ENCODE measurements around the gene HSBP1.

HSBP1 gene

DNA sequence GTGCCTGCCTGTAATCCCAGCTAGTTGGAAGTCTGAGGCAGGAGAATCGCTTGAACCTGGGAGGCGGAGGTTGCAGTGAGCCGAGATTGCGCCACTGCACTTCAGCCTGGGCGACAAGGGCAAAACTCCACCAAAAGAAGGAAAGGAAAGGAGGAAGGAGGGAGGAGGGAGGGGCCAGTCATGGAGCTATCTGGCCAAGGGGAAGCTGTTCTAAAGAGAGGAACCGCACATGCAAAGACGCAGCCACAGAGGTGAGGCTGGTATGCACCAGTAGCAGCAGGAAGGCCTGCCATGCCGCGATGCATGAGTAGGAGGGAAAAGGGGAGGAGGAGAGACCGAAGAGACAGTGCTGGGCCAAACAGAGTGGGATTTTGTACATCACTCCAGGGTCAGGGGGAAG, 35.9 kb downstream of the HSBP1 start:
- no peak overlapping the region for H3K4me3 Mint-ChIP-seq
- H3K27me3 Mint-ChIP-seq, result no peaks in the 10 kb centered on the region
- H3K9me3 Mint-ChIP-seq, result no peaks in the 10 kb centered on the region
- H3K4me1 Mint-ChIP-seq, result no peaks in the 10 kb centered on the region
- H3K27ac Mint-ChIP-seq, result no peak overlapping the region
- H3K36me3 Mint-ChIP-seq, result no peaks in the 10 kb centered on the region

DNA sequence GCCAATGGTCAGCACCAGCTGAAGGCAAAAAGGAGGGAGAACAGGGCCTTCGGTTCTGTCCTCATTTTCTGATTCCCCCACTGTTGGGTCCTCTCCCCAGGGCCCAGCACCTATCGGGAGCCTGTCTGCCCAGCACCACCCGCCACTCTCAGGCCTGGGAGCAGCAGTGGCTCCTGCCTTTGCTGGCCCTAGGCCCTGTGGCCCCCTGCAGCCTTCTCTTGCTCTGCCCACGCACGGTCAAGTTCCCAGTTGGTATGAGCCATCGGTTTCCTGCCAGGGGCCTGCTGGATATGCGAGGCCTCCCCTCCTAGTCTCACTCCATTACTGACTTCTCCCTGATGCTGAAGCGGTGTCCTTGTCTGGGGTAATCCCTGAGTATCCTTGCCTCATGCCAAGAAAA, 37.5 kb downstream of the HSBP1 start:
- H3K27ac Mint-ChIP-seq, result no peak overlapping the region
- H3K4me3 Mint-ChIP-seq, result no peak overlapping the region

DNA sequence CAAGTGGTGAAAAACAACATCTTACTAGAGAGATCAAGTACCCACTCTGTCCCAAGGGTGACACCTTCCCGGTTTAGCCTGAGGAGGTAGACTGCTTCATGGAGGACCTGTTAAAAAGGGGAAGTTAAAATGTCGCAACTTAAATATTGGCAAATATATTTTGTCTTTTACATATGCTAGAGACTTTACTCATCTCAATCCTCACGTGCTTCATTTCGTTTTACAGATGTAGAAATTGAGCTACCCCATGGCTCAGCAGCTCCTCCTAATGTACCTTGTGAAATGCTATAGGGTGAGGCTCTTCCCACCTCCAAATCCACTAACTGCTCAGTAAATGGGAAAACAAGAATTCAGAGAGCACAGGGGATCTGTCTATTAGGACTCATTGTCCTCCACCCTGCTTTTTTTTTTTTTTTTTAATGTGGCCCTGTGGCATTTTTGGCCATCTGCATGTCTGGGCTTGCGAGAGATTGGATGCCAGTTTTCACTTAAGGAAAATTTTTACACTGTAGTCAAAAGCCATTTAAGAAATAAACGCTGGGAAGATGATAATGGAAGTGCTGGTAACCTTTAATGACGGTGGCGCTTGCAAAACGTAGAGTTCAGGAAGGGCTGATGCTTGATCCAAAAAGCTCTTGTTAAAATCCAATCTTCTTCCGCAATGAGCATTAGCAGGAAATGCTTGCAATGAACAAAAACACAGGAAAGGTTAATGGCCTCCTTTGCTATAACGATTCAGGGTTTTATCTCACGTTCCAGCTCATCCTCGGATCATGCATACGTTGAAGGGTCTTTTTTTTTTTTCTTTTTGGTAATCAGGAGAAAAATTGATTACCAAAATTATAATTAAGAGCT, 39.8 kb downstream of the HSBP1 start:
- no peaks in the 10 kb centered on the region for H3K4me1 Mint-ChIP-seq
- no peaks in the 10 kb centered on the region for H3K9me3 Mint-ChIP-seq
- no peaks in the 10 kb centered on the region for H3K27me3 Mint-ChIP-seq
- H3K27ac Mint-ChIP-seq, result no peak overlapping the region
- no peak overlapping the region for H3K4me3 Mint-ChIP-seq
- no peaks in the 10 kb centered on the region for H3K36me3 Mint-ChIP-seq

More for the DNA sequence above, 37.5 kb downstream of the HSBP1 start:
- no peaks in the 10 kb centered on the region for H3K36me3 Mint-ChIP-seq
- no peaks in the 10 kb centered on the region for H3K27me3 Mint-ChIP-seq
- H3K4me1 Mint-ChIP-seq, result no peaks in the 10 kb centered on the region
- H3K9me3 Mint-ChIP-seq, result no peaks in the 10 kb centered on the region

DNA sequence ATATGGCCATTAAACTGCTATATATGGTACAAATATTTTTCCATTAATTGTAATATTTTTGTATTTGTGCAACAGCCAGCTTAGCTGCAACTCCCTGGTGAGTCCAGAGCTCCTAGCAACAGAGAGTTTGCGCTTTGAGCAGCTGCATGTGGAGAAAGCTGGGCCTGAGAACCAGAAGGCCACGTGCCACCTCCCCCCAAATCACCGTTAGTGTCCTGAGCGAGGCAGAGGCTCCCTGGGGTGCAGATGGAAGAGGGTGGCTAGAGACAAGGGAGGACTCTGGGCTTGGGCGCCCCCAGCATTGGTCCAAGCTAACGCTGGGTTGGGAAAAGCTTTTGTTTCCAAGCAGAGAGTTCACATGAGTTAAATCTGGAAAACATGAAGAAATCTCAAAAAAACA, 41.6 kb downstream of the HSBP1 start:
- H3K27ac Mint-ChIP-seq, result no peak overlapping the region
- H3K27me3 Mint-ChIP-seq, result no peaks in the 10 kb centered on the region
- H3K9me3 Mint-ChIP-seq, result no peaks in the 10 kb centered on the region
- no peak overlapping the region for H3K4me3 Mint-ChIP-seq
- H3K36me3 Mint-ChIP-seq, result no peaks in the 10 kb centered on the region
- no peaks in the 10 kb centered on the region for H3K4me1 Mint-ChIP-seq

DNA sequence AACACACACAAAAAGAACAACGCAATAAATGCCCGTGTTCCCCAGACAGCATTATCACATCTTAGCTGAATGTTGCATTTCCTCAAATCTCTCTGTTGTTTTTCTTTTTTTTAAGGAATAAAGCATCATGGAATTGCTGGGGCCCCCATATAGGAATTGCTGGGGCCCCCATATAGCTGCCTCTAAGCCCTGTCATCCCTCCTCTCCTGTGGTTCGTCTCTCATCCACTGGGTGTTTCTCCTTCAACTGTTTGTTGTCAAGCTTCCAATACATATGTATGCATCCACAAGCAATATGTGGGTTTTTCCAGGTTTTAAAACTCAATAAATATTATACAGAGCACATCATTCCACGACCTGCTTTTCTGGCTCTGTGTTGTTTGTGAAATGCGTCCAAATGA, 43.2 kb downstream of the HSBP1 start:
- no peak overlapping the region for H3K4me3 Mint-ChIP-seq
- H3K27ac Mint-ChIP-seq, result no peak overlapping the region
- no peaks in the 10 kb centered on the region for H3K9me3 Mint-ChIP-seq
- H3K4me1 Mint-ChIP-seq, result no peaks in the 10 kb centered on the region
- no peaks in the 10 kb centered on the region for H3K27me3 Mint-ChIP-seq
- H3K36me3 Mint-ChIP-seq, result no peaks in the 10 kb centered on the region

DNA sequence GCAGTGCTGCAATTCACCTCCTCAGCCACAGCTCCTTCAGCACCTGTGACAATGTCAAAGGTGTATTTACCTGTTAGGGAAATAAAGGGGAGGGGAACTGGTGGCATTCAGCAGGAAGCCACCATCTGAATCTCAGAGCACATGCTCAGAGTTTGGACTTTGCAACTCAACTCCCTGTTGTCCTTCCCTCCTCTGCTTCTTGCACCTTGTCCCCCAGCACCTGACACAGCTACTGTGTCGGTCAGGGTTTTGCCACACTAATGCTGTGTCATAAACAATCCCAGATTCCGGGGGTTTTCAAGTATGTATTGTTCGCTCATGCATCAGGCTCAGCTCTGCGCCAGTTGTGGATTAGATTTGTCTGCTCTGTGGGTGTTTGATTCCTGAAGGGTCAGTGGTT, 43.7 kb downstream of the HSBP1 start:
- Mint-ChIP-seq H3K27me3 (no peaks in the 10 kb centered on the region), H3K27ac (no peak overlapping the region), H3K9me3 (no peaks in the 10 kb centered on the region), H3K4me3 (no peak overlapping the region), H3K4me1 (no peaks in the 10 kb centered on the region), H3K36me3 (no peaks in the 10 kb centered on the region)

DNA sequence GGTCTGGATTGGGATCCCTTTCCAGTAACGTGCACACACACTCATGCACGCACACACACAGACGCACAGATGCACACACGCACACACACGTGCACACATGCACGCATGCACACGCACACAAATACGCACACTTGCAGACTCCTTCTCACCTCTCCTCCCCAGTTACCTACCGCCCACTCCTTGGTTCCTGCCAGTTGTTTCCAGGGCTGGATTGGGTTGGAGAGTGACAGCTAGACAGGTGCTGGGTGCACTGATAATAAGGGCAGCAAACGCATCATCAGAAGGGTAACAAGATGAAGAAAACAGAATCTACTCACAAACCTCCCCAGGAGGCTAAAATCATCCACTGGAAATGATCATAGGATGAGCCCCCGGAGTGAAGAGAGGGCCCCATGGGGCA, 45.0 kb downstream of the HSBP1 start:
- H3K36me3 Mint-ChIP-seq, result no peaks in the 10 kb centered on the region
- H3K4me3 Mint-ChIP-seq, result no peak overlapping the region
- no peak overlapping the region for H3K27ac Mint-ChIP-seq
- H3K4me1 Mint-ChIP-seq, result no peaks in the 10 kb centered on the region
- no peaks in the 10 kb centered on the region for H3K9me3 Mint-ChIP-seq
- no peaks in the 10 kb centered on the region for H3K27me3 Mint-ChIP-seq

DNA sequence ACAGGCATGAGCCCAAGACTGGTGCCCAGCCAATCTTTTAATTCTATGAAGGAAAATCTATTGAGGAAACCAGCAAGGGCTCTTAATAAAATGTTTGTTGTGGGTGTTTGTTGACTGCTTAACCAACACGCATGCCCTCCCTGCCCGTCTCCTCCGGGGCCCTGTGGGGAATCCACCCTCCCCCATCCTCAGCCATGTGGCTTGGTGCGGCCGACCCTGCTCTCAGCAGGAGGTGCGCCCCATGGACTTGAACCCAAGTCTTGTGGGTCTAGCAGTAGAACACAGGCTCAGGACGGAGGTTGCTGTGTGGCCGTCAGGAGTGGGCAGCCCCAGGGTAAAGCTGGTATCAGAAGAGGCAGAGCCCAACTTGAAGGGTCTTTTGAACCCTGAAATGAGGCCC, 46.1 kb downstream of the HSBP1 start:
- Mint-ChIP-seq H3K27ac (no peak overlapping the region), H3K9me3 (no peaks in the 10 kb centered on the region), H3K27me3 (no peaks in the 10 kb centered on the region), H3K36me3 (no peaks in the 10 kb centered on the region), H3K4me1 (no peaks in the 10 kb centered on the region), H3K4me3 (no peak overlapping the region)

DNA sequence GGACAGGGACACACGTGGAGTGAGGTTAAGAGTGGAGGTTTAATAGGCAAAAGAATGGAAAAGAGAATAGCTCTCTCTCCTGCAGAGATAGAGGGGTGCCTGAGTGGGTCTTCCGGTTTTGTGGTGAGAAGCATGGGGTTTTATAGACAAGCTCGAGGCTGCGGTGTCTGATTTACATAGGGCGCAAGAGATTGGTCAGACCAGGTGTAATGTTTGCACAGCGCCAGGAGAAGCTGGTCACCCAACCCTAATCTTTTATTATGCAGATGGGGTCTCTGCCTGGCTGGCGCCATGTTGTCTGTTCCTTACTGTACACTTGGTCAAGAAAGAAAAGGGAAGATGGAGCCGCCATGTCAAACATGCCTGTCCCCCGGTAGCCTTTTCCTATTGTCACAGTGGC, 46.6 kb downstream of the HSBP1 start:
- Mint-ChIP-seq H3K27me3 (no peaks in the 10 kb centered on the region), H3K27ac (no peak overlapping the region), H3K9me3 (no peaks in the 10 kb centered on the region), H3K36me3 (no peaks in the 10 kb centered on the region), H3K4me3 (no peak overlapping the region), H3K4me1 (no peaks in the 10 kb centered on the region)

DNA sequence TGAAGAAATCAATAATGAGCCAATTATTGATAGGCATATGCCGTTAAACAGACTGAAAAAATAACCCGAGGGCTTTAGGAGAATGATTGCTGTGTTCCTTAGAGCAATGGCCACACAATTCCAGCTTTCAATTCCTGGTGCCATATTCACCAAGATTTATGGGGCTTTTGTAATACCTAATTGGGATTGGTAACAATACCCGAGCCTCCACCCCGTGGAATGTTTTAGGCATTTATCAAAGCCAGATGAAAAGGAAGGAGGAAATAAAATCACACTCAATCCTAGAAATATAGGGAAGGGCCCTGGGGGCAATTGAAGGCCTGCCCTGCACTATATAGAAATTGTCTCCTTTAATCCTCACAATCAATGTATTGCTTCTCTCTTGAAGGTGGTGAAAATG, 49.0 kb downstream of the HSBP1 start:
- Mint-ChIP-seq H3K9me3 (no peaks in the 10 kb centered on the region), H3K4me1 (no peaks in the 10 kb centered on the region), H3K36me3 (no peaks in the 10 kb centered on the region), H3K4me3 (no peak overlapping the region), H3K27me3 (no peaks in the 10 kb centered on the region), H3K27ac (no peak overlapping the region)

DNA sequence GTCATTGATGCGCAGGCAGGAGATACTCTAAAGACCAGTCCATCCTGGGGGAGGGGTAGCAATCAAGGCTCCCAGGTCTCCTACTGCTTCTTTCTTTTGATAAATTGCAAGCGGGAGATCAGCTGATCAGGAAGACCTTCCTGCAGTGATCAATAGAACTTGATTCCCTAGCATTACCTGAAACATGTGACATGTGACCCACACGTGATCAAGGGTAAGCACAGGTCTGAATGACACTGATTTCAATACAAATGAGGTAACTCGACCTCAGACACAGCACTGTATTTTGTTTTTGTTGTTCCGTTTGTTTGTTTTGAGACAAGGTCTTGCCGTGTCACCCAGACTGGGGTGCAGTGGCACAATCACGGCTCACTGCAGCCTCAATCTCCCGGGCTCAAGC, 51.5 kb downstream of the HSBP1 start:
- H3K27ac Mint-ChIP-seq, result no peak overlapping the region
- no peaks in the 10 kb centered on the region for H3K36me3 Mint-ChIP-seq
- H3K27me3 Mint-ChIP-seq, result peaks cover 3% of the 10 kb centered on the region
- H3K9me3 Mint-ChIP-seq, result no peaks in the 10 kb centered on the region
- no peaks in the 10 kb centered on the region for H3K4me1 Mint-ChIP-seq
- no peak overlapping the region for H3K4me3 Mint-ChIP-seq

DNA sequence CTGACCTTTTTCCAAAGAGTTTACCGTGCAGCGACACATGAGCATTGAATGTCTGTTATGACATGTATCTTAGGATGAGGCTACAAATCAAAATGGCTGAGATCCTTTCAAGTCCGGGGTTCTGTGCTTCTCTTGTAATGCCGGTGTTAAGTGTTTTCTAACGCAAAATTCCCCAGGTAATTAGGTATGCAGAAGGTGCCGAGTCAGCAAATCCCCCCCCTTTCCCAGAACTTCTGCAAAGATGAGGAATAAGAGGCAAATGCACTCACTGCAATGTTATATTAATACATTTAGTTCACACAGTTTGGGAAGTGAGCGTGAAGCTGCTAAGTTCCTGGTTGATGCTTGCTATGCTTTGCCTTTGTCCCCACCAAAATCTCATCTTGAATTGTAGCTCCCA, 54.9 kb downstream of the HSBP1 start:
- Mint-ChIP-seq H3K27me3 (peaks cover 14% of the 10 kb centered on the region), H3K9me3 (peaks cover 7% of the 10 kb centered on the region), H3K4me1 (no peaks in the 10 kb centered on the region), H3K4me3 (no peak overlapping the region), H3K36me3 (no peaks in the 10 kb centered on the region), H3K27ac (no peak overlapping the region)

DNA sequence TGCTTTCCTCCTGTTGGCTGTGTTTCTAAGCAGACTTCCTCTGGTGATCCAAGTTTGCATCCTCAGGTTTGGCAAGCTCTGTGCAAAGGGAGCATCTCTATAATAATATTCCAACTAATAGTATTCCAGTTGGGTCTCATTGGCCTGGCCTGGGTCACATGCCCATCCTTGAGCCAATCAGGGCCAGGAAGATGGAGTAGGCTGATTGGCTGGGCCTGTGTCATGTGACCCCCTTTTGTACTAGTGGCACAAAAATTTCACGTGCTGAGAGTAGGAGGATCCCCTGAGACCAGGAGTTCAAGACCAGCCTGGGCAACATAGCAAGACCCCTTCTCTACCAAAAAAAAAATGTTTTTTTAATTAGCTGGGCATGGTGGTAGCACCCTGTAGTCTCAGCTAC, 55.9 kb downstream of the HSBP1 start:
- Mint-ChIP-seq H3K27me3 (peaks cover 19% of the 10 kb centered on the region), H3K27ac (no peak overlapping the region), H3K36me3 (no peaks in the 10 kb centered on the region), H3K9me3 (peaks cover 7% of the 10 kb centered on the region), H3K4me3 (no peak overlapping the region), H3K4me1 (no peaks in the 10 kb centered on the region)

All from activated naive CD4-positive, alpha-beta T cell treated with anti-CD3 and anti-CD28 coated beads, Interleukin-2, amount 50 U/mL, for 24 hours (primary cell).